Brain microvascular endothelial cell (primary cell): ENCODE data around the gene MAOB.
A peak's percentile ranks its signal among the peaks of the same experiment; 100 is the strongest.
"Not testable (repeated sequence)": the region's sequence is repeated elsewhere in the genome, so short reads cannot be mapped to it uniquely, and the experiment has no call there.

Source experiments
- DNase-seq: peaks from one replicate; pipeline ENCODE4 v3.0.0-alpha.2; 2020
- H3K27ac ChIP-seq: fragments of 250-450 bp; sonication (Bioruptor Pico); 2 replicates; pipeline ENCODE4 v1.5.1; 2020; ENCODE audit warnings: mild to moderate bottlenecking, moderate library complexity
- H3K27me3 ChIP-seq: fragments of 250-450 bp; sonication (Bioruptor Pico); replicated peaks from 2 replicates; pipeline ENCODE4 v1.5.1; 2020; ENCODE audit warnings: mild to moderate bottlenecking
- H3K36me3 ChIP-seq: fragments of 250-450 bp; sonication (Bioruptor Pico); replicated peaks from 2 replicates; pipeline ENCODE4 v1.5.1; 2020; ENCODE audit warnings: mild to moderate bottlenecking
- H3K4me3 ChIP-seq: 2 replicates; pipeline ENCODE4 v1.5.1; 2011; ENCODE audit warnings: low read depth, mild to moderate bottlenecking, control low read depth, low read length, moderate library complexity
- CTCF ChIP-seq: IDR thresholded peaks from 2 replicates; pipeline ENCODE4 v1.5.1; 2011; ENCODE audit warnings: low read depth, mild to moderate bottlenecking, moderate library complexity, low read length, control low read depth, inconsistent platforms; ENCODE audit errors: missing control alignments
- in situ Hi-C: cut with HindIII; loops from 2 replicates; pipeline ENCODE4 v1.10.0; 2017; ENCODE audit warnings: low sequenced_read_pairs, low pct_ligation_motif_present

MAOB gene

GRCh38 chrX:43882294-43882681 lies at the start of gene MAOB:
Gene MAOB, minus strand, starts transcription at chrX:43882450. Its CDS starts 151 bp downstream, at chrX:43882299.
- H3K27ac ChIP-seq = no peak within 1 kb of the TSS
- DNase-seq = no peak
- H3K27me3 ChIP-seq = no peaks in the 10 kb centered on the region
- H3K4me3 ChIP-seq = peak within 1 kb of the TSS; percentile 42
- TF ChIP-seq CTCF = no peak
- in situ Hi-C loops = no loop called here
- no peaks in the 10 kb centered on the region for H3K36me3 ChIP-seq

- H3K4me3 ChIP-seq, H3K27ac ChIP-seq, H3K27me3 ChIP-seq, in situ Hi-C loops, H3K36me3 ChIP-seq, DNase-seq: not testable (repeated sequence)
These were observed 39.8 kb upstream of the MAOB start for GRCh38 chrX:43922032-43922431.

GRCh38 chrX:43910772-43911171 lies 28.5 kb upstream of the MAOB start:
- H3K36me3 ChIP-seq, DNase-seq, H3K27ac ChIP-seq, H3K4me3 ChIP-seq, in situ Hi-C loops, H3K27me3 ChIP-seq: not testable (repeated sequence)

GRCh38 chrX:43910012-43910411 lies 27.8 kb upstream of the MAOB start:
- Histone ChIP-seq H3K4me3 (no peak overlapping the region), H3K27ac (no peak overlapping the region), H3K27me3 (no peaks in the 10 kb centered on the region), H3K36me3 (no peaks in the 10 kb centered on the region)
- no peak for DNase-seq
- no peak for TF ChIP-seq CTCF
- in situ Hi-C loops = no loop called here

- in situ Hi-C loops = no loop called here
- no peak for TF ChIP-seq CTCF
- DNase-seq = no peak
- no peaks in the 10 kb centered on the region for H3K36me3 ChIP-seq
- H3K27ac ChIP-seq = no peak overlapping the region
- no peak overlapping the region for H3K4me3 ChIP-seq
- H3K27me3 ChIP-seq = no peaks in the 10 kb centered on the region
These were observed 26.9 kb upstream of the MAOB start for GRCh38 chrX:43909141-43909540.

- no peak for TF ChIP-seq CTCF
- in situ Hi-C loops = no loop called here
These were observed 17.9 kb upstream of the MAOB start for GRCh38 chrX:43899878-43900815.

More at GRCh38 chrX:43899878-43900815, 17.9 kb upstream of the MAOB start:
- no peak overlapping the region for H3K27ac ChIP-seq
- H3K36me3 ChIP-seq = no peaks in the 10 kb centered on the region
- no peaks in the 10 kb centered on the region for H3K27me3 ChIP-seq
- no peak for DNase-seq
- H3K4me3 ChIP-seq = no peak overlapping the region
